Central memory CD4-positive, alpha-beta T cell (primary cell): ENCODE measurements around the gene ZNF664.

Experiments
- DNase-seq: peaks from one replicate; pipeline ENCODE4 v3.0.0; 2022

The ZNF664 gene

DNA sequence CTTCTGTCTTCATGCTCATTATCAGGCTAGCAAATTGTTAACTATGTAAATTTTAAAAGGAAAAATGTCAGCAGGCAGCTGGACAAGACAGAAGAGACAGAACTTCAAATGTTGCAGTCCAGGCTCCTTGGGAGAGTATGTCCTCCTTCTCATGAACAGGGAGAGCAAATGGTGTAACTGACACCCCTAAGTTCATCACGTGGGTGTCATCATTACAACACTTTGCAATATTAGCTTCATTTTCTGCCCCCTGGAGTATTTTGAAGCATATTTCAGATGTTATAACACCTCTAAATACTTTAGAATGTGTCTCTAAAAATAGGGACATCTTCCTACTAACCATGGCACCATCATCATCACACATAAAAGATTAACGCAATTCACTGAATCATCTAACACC is 62.1 kb downstream of the ZNF664 start:
- DNase-seq: no peak

DNA sequence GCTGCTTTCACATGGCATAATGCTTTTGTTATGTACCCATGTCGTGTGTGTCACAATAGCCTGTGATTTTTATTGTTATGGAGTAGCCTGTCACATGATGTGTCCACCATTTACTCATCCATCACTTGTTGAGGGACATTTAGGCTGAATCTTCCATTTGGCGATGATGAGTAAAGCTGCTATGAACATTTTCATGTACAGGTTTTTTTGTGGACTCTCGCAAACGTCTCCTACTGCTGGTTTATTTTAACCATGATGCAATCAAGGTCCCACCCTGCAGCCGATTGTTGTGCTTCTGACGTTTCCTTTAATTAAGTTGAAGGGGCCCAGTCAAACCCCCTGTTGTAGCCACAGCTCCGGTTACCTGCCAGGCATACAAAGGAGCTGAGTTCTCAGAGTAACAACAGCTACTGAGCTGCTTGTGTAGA is 63.2 kb downstream of the ZNF664 start:
- no peak for DNase-seq

DNA sequence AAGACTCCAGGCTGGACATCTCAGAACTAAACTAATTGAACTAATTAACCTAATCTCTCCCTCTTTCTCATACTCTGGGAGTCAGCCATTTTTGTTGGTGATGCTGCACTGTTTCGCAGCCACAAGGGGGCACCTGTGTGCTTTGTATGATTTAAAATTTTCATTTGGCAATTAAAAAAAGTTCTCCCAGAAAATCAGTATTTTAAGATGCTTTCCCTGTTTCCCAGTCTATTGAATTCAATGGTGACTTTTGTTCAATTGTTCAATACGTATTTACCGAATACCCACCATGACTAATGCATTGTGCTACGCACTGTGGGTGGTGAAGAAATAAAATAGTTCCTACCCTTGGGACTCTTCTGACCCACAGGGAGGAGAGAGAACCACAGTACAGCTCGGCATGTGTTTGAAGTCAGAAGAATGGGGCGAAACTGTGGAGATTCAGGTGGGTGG is 63.7 kb downstream of the ZNF664 start:
- peak; percentile 27 for DNase-seq

- no peak for DNase-seq
Observed at GRCh38 chr12:124037331-124037730, 64.3 kb downstream of the ZNF664 start.

- no peak for DNase-seq
Observed at GRCh38 chr12:124039276-124039675, 66.3 kb downstream of the ZNF664 start.

DNA sequence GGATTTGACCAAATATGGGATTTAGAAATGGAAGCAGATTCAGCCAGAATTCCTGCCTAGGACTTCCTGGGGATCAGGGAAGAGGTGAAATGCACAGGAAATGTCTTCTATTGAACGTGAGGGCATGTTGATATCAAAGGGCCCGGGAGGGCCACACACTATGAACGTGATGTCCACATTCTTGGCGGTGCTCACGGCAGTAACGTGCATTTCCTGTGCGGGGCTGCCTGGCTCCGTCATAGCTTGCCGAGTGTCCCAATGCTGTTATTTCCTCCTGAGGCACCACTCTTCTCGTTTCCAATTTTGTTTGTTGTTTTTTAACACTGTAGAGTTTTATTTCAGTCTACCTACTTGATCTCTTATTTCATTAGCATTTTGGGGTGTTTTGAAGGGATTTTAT is 67.3 kb downstream of the ZNF664 start:
- no peak for DNase-seq

GRCh38 chr12:124040737-124041136 is 67.7 kb downstream of the ZNF664 start:
- no peak for DNase-seq

- DNase-seq: no peak
Observed at GRCh38 chr12:124041907-124042306, 68.9 kb downstream of the ZNF664 start.

GRCh38 chr12:124044021-124044420 is 71.0 kb downstream of the ZNF664 start:
- no peak for DNase-seq

- peak; percentile 7 for DNase-seq
Observed at GRCh38 chr12:124044809-124045321, 71.8 kb downstream of the ZNF664 start.

- no peak for DNase-seq
Observed at GRCh38 chr12:124045671-124046455, 72.8 kb downstream of the ZNF664 start.

- no peak for DNase-seq
Observed at GRCh38 chr12:124046456-124046740, 73.4 kb downstream of the ZNF664 start.

- no peak for DNase-seq
Observed at GRCh38 chr12:124047045-124047566, 74.1 kb downstream of the ZNF664 start.

DNA sequence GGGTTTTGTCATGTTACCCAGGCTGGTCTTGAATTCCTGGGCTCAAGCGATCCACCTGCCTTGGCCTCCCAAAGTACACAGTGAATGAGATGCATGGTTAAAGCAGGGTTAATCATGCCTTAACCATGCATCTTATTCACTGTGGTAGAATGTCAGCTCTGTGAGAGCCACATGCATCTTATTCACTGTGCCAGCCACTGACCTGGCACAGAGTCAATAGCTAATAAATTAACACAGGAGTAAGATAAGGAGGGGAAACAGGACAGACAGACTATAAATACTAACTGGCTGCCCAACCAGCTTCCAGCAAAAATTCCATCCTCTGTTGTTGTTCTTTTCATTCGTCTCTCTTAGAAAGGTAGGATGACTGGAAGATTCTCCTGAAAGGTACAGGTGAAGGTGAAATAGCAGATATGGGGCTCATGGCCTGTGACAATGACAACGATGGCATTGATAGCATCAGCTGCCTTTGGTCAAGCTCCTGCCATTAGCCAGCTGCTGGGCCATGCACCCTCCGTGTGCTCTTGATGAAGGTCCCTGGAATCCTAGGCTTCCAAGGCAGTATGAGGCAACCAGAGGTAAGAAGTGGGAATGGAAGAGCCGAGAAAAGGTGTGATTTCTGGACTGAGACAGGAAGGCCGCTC is 76.6 kb downstream of the ZNF664 start:
- DNase-seq: no peak

DNA sequence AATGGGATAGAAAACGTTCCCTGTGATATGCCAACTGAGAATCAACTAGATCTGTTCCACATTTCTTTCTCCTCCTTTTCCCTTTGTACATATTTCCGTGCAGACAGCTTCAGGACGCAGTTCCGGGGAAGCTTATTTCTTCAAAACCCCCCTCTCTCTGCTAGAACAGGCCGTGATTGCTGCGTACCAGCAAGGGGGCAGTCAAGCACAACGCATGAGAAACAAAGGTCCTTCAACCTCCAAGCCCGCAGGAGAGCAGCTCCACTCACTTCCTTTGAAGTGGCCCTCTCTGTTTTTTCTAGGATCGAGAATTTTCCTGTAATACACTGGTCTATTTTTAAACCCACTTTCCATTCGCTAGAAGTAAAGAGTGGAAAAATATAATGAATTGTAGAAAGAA is 80.8 kb downstream of the ZNF664 start:
- DNase-seq: no peak

DNA sequence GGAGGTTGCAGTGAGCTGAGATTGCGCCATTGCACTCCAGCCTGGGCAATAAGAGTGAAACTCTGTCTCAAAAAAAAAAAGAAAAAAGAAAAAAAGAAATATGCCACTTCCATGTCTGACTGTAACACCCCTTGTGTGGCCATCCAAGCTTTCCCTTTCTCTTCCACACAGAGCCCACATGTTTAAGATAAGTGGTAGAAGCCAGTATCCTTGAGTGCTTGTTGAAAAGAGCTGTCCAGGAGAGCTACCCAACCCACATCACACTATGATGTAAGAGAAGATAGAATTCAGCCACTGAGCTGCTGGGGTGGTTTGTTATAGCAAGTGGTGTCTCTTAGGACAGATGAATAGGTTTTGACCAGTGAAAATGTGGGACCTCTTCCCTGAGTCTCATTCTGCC is 82.1 kb downstream of the ZNF664 start:
- no peak for DNase-seq

GRCh38 chr12:124057691-124058090 is 84.7 kb downstream of the ZNF664 start:
- no peak for DNase-seq

DNA sequence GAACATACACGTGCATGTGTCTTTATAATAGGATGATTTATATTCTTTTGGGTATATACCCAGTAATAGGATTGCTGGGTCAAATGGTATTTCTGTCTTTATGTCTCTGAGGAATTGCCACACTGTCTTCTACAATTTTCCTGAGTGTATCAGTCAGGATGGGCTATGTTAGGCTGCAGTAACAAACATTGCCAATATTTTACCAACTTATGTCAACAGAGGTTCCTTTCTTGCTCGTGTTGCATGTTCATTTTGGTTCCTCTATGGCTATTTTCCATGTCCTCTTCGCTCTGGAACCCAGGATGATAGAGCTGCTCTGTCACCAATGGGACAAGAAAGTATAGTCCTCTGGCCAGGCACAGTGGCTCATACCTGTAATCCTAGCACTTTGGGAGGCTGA is 86.7 kb downstream of the ZNF664 start:
- DNase-seq: no peak
